HG03060 (cell line): ENCODE measurements around the gene TCTN3.
"Not testable (repeated sequence)": the region's sequence is repeated elsewhere in the genome, so short reads cannot be mapped to it uniquely, and the experiment has no call there.

Source experiments
- ATAC-seq: cut with Tn5 transposase; IDR thresholded peaks from one replicate; pipeline ENCODE4 v1.9.1; 2021; ENCODE audit warnings: low read depth, moderate number of reproducible peaks; ENCODE audit not compliant: unreplicated experiment

TCTN3 gene, protein sequence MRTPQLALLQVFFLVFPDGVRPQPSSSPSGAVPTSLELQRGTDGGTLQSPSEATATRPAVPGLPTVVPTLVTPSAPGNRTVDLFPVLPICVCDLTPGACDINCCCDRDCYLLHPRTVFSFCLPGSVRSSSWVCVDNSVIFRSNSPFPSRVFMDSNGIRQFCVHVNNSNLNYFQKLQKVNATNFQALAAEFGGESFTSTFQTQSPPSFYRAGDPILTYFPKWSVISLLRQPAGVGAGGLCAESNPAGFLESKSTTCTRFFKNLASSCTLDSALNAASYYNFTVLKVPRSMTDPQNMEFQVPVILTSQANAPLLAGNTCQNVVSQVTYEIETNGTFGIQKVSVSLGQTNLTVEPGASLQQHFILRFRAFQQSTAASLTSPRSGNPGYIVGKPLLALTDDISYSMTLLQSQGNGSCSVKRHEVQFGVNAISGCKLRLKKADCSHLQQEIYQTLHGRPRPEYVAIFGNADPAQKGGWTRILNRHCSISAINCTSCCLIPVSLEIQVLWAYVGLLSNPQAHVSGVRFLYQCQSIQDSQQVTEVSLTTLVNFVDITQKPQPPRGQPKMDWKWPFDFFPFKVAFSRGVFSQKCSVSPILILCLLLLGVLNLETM

DNA sequence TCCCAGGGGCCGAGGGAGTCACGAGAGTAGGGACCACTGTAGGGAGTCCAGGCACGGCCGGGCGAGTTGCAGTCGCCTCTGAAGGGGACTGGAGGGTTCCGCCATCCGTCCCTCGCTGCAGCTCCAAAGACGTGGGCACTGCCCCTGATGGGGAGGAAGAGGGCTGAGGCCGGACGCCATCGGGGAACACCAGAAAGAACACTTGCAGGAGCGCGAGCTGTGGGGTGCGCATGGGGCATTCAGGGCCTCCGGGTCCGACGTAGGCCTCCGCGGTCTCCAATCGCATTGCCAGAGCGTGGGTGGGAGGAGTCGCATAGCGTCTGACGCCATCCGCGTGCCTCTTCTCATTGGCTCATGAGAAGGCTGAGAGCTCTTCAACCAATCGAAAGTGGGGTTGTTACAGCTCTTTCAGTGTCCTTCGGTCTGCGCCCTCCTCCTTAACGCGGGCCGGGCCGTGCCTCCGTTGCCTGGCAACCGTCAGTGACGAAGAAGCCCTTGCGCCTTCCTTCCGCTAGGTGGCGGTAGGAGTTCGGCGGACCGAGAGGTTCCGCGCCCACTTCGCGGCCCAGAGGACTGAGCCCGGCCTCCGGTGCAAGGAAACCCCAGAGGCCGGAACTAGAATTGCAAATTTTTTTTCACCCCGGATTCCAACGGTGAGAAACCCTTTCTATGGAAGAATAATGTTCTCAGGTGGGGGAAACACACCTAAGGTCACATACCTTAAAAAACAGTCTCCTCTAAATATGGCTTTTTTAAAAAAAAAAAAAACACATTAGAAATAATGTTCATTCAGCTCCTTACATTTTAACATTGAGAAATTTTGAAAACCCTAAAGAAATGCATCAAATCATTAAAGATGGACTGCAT lies at the start of gene TCTN3:
TCTN3 (minus strand) TSS at position 260 of the 867 bp plus-strand sequence; CDS start at position 232, 28 bp downstream.
- ATAC-seq, result peak; percentile 98

DNA sequence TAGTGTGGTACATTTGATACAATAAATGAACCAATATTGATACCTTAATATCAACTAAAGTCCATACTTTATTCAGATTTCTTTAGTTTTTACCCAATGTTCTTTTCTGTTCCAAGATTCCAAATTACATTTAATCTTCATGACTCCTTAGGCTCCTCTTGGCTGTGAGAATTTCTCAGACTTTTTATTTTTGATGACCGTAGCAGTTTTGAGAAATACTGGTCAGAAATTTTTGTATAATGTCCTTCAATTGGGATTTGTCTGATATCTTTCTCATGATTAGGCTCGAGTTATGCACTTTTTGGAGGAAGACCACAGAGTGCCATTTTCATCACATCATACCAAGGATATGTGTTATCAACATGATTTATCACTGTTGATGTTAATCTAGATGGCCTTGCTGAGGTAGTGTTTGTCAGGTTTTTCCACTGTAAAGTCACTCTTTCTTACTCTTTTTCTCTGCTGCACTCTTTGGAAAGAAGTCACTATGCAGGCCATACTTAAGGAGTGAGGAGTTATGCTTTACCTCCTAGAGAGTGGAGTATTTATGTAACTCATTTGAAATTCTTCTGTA lies 49.3 kb upstream of the TCTN3 start:
- no peak for ATAC-seq

DNA sequence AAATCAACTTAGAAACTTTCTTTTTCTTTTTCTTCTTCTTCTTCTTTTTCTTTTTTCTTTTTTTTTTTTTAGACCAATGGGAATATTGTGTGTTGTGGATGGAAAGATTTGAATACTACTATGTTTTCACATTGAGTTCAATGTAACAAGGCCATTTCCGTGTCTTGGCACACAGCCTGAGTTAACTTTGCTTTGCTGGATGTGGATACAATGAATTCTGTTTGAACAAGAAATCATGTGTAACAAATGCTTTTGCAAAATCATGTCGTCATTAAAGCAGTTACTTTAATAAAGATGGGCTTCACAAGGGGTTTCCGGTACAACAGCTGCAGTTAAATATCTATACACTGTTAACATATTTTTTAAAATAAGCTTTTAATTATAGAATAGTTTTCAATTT lies 48.8 kb upstream of the TCTN3 start:
- ATAC-seq, result no peak

DNA sequence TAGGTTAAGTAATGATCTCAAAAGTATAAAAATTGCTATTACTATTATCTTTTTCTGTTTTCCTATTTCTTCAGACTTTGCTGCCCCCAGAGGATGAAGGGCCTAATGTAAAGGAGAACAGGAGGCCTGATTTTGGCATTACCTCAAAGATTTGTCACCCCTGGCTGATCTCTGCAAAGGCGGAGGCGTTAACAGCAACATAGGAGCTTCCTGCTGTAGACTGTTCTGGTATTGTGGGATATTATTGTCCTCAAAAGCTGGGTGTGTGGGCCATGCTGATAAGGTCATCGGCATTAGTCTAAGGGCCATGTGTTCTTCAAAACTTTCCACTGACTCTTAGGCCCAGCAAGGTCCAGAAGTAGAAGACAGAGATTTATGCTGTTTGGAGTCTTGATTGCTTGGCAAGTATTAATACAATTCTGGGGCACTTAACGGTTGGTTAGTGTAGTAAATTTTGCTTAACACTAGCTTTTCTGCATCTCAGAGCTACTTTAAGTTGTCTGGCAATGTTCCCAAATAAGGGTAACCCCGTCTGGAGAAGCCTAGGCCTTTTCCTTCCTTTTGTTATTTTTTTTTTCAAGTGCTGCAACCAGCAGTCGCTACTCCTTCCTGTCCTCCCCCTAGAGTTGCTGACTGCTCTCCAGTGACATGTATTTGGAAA lies 48.2 kb upstream of the TCTN3 start:
- no peak for ATAC-seq

DNA sequence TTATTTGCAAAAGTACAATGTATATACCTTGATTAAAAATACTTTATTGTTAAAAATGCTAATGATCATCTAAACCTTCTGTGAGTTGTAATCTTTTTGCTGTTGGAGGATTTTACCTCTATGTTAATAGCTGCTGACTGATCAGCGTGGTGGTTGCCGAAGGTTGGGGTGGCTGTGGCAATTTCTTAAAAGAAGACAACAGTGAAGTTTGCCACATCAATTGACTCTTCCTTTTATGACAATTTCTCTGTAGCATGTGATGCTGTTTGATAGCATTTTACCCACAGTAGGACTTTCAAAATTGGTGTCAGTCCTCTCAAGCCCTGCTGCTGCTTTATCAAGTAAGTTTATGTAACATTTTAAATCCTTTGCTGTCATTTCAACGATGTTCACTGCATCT lies 45.3 kb upstream of the TCTN3 start:
- no peak for ATAC-seq

DNA sequence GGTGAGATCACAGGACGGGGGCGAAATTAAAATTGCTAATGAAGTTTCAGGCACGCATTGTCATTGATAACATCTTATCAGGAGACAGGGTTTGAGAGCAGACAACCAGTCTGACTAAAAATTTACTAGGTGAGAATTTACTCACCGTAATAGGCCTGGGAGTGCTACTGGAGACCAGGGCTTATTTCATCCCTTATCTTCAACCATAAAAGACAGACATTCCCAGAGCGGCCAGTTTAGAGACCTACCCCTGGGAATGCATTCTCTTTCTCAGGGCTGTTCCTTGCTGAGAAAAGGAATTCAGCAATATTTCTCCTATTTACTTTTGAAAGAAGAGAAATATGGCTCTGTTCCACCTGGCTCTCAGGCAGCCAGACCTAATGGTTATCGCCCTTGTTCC lies 39.2 kb upstream of the TCTN3 start:
- ATAC-seq, result not testable (repeated sequence)

DNA sequence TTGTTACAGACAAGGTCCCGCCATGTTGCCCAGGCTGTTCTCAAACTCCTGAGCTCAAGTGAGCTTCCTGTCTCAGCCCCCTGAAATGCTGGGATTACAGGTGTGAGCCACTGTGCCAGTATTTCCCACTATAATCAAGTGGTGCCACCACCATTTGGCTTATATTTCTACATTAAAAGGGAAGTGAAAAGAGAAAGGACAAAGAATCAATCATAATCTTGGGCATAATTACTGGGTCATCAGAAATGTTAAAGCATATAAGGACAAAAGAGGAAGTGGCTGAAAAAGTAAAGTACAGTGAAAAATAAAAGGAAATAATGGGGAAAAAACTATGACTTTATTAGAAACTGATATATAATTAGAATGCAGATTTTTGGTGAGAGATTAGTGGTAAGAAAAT lies 36.5 kb upstream of the TCTN3 start:
- ATAC-seq, result no peak

DNA sequence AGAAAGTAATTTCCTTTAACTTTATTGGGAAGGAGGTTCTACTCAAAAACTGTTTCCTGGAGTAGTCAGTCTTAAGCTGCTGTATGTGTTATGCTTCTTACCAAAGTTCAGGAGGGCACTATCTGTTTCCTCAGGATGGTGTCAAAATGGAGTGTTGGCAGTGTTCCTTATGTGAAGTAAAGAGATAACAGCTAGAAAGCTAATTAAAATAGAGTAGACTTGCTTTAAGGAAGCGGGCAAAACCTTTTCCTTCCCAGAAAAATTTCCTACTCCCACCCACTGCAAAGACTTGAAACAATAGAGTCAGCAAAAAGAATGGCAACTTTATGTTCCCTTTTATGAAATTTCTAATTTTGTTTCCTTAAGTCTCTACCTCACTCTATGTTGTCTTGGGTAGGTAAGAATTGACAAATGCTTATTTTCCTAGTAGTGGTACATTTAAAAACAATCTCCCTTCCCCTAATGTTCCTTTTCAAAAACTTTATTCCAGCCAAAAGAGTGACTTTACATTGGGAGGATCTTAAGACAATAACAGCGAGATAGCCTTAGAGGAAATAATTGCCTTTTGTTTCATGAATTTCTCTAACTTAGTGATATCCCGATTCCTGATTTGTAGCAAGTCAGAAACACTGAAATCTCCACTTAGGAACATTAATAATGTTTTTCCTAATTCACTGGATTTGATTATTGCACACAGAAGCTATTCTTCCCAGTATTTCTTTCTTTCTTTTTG lies 35.8 kb upstream of the TCTN3 start:
- no peak for ATAC-seq

DNA sequence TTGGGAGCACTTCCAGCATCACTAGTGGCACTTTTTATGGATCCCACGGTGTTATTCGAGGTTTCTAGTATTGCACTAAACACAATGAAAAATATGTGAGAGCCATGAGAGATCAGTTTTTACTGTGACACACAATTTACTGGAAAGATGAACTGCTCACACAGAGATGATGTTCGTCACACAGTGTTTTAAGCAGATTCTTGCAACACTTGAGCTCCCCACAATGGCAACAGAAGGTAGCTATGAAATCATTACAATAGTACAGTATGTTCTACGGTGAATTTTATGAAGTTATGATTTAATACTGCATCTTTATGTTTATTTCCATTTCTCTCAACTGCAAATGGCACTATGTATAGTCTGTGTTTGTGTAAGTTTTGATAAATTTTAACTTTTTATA lies 34.8 kb upstream of the TCTN3 start:
- no peak for ATAC-seq

DNA sequence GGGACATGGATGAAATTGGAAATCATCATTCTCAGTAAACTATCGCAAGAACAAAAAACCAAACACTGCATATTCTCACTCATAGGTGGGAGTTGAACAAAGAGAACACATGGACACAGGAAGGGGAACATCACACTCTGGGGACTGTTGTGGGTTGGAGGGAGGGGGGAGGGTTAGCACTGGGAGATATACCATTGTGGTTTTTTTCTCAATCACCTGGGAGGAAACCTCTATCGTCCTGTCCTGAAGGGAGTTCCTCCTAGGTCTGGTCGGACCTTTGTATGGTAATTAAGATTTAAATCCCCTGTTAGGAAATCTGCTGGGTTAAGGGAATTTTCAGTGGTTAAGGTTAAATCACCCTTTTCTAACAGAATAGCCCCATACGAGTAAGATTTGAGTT lies 28.8 kb upstream of the TCTN3 start:
- ATAC-seq, result not testable (repeated sequence)

DNA sequence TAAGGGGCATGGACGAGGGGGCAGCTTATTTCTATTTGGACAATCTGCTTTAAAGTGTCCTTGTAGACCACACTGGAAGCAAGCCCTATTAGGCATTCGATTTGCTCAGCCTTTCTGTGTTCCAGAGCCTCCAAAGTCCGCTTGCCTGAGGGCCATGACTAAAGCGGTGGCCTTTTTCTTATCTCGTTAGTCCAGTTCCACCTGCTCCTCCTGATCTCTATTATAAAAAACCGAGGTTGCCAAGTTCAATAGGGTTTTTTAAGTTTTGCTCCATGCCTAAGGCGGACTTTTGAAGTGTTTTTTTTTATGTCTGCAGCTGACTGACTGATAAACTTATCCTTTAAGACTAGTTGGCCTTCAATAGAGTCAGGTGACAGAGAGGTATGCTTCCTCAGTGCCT lies 27.0 kb upstream of the TCTN3 start:
- not testable (repeated sequence) for ATAC-seq

DNA sequence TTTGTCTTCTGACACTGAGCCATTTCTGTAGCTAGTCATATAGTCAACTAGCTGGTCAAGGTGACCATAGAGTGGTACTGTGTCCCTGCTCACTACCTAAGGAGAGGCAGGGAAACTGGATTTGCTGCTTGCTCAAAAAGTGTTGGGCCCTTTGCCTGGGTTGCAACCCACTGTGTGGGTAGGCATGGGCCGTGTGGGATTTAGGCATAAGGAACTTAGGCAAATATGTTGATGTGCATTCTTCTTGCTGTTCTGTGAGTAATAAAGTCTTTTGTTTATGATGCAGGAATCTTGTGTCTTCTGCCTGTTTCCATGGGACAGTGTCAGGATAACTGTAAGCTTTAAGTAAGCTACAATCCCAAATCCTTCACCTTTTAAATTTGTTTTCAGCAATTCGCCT lies 23.1 kb upstream of the TCTN3 start:
- ATAC-seq, result no peak

DNA sequence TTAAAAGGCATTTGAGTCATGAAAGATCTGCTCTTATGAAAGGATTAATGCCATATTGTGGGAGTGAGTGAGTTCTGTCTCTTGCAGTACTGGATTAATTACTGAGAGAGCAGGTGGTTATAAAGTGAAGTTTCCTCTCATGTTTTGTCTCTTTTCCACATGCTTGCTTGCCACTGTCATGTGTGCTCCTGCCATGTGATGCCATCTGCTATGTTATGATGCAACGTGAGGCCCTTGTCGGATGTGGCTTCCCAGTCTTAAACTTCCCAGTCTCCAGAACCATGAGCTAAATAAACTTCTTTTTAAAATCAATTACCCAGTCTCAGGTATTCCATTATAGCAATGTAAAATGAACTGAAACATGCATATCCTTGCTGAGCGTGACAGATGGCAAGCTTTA lies 22.7 kb upstream of the TCTN3 start:
- ATAC-seq, result no peak

DNA sequence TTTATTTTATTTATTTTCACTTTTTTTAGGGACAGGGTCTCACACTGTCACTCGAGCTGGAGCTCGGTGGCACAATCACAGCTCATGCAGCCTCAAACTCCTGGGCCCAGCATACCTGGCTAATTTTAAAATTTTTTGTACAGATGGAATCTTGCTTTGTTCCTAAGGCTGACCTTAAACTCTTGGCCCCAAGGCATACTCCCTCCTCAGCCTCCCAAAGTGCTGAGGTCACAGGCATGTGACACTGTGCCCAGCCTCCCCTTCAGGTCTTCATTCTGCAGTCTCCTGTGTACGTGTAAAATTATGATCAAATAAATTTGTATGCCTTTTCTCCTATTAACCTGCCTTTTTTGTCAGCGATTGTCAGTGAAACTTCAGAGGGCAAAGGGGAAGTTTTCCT lies 17.8 kb upstream of the TCTN3 start:
- no peak for ATAC-seq

DNA sequence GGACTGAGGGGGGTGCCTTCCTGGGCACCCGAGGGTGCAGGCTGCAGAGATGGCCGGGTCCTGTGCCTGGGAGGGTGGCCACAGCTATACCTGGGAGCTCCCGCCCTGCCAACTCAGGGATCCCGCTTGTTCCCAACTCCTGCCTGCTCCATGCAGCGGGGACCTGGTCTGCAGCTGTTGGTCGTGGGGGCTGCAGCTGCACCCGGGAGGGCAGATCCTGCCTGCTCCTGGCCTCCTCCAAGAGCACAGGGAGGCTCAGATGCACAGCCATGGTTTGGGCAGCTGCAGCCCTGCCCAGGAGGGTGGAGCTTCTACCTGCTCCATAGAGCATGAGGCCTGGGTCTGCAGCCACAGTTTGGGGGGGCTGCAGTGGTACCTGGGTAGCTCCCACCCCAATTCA lies 13.3 kb upstream of the TCTN3 start:
- no peak for ATAC-seq

DNA sequence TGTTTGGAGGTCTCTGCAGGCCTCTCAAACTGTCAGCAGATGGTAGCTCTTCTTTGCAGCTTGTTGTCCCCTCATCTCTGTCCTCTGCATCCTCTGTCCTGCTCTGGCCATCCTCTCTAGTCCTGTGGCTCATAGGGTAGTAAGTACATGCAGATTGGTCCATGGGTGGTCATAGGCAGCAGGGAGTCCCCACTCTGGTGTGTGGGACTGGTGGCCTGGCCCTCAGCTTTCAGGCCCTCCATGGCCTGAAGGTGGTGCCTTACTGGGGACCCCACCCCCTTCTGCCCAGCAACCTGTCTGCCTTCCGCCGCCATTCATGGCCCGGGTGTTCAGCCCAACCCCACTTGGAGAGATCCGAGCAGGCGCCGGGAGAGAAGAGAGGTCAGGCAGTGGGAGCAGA lies 12.8 kb upstream of the TCTN3 start:
- no peak for ATAC-seq

DNA sequence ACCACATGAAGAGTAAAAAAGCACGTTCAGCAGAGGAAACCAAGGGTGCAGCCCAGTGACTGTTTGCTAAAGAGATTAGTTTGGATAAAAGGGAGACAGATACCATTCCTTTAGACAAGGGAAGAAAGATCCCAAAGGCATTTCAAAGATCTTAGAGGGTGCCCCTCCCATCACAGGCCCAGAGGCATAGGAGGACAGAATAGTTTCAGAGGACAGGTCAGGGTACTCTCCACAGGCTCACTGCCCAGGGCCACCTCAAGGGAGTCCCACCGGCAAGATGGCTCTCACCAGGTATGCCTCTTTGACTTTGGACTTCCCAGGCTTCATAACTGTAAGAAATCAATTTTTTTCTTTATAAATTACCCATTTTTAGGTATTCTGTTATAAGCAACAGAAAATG lies 4.7 kb upstream of the TCTN3 start:
- ATAC-seq, result no peak

DNA sequence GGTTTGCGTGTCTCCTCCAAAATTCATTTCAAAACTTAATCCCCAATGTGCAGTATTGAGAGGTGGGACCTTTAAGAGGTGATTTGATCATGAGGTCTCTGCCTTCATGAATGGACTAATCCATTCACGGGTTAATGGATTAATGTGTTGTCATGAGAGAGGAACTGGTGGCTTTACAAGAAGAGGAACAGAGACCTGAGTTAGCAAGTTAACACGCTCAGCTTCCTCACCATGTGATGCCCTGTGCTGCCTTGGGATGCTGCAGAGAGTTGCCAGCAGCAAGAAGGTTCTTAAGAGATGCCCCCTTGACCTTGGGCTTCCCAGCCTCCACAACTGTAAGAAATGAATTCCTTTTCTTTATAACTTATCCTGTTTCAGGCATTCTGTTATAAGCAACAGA lies 3.7 kb upstream of the TCTN3 start:
- ATAC-seq, result no peak

DNA sequence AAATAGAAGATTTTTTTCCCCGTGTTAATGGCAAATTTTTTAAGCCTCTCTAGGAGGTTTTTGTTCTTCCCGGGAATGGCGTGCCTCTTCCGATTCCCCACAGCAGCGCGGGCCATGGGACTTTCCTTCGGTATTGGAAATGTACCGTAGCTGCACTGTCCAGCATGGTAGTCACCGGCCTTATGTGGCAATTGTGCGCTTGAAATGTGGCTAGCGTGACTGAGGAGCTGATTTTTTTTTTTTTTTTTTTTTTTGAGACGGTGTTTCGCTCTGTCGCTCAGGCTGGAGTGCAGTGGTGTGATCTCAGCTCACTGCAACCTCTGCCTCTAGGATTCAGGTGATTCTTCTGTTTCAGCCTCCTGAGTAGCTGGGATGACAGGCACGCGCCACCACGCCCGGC lies 938 bp upstream of the TCTN3 start:
- no peak for ATAC-seq
